HepG2 (cell line): ENCODE results near the gene TTBK1. TPM values are rescaled to one million over a fixed set of nuclear protein-coding genes. Genes with fewer than 3 reads are reported as not detected.

Experiments
- BRD4 ChIP-seq: sonication (generic); formaldehyde crosslinking; IDR thresholded peaks from 2 replicates; pipeline ENCODE4 v1.4.0; 2020; ENCODE audit warnings: missing genetic modification reagents
- HHEX ChIP-seq: IDR thresholded peaks from 2 replicates; pipeline ENCODE4 v1.6.1; 2016; ENCODE audit warnings: control low read depth
- HNF4G ChIP-seq, 2 experiments: sonication (generic) in 1 of 2; formaldehyde crosslinking in 1 of 2; IDR thresholded peaks; 2 replicates each; pipeline versions ENCODE4 v1.4.0 to v1.6.1; 2011 to 2020; ENCODE audit warnings: borderline replicate concordance in 2 of 2, low read depth in 2 of 2, mild to moderate bottlenecking in 2 of 2, low read length in 1 of 2, missing genetic modification reagents in 1 of 2, moderate library complexity in 1 of 2
- RAD21 ChIP-seq: fragments of 450-650 bp; formaldehyde crosslinking; IDR thresholded peaks from 2 replicates; pipeline ENCODE4 v1.5.0; 2020; ENCODE audit warnings: mild to moderate bottlenecking
- RFXANK ChIP-seq: IDR thresholded peaks from 2 replicates; pipeline ENCODE4 v1.6.1; 2016
- RFXAP ChIP-seq: sonication (generic); formaldehyde crosslinking; IDR thresholded peaks from 2 replicates; pipeline ENCODE4 v1.4.0; 2020; ENCODE audit warnings: missing genetic modification reagents, borderline replicate concordance
- SMAD1 ChIP-seq: sonication (generic); formaldehyde crosslinking; IDR thresholded peaks from 2 replicates; pipeline ENCODE4 v1.4.0; 2020; ENCODE audit warnings: missing genetic modification reagents, low read depth, mild to moderate bottlenecking, borderline replicate concordance
- SMARCC2 ChIP-seq: fragments of 450-650 bp; IDR thresholded peaks from 2 replicates; pipeline ENCODE4 v1.6.1; 2017; ENCODE audit warnings: antibody characterized with exemption, mild to moderate bottlenecking
- TOPORS ChIP-seq: sonication (generic); formaldehyde crosslinking; IDR thresholded peaks from 2 replicates; pipeline ENCODE4 v1.8.0; 2023; ENCODE audit warnings: mild to moderate bottlenecking, missing genetic modification reagents
- XBP1 ChIP-seq: sonication (generic); formaldehyde crosslinking; IDR thresholded peaks from 2 replicates; pipeline ENCODE4 v1.5.0; 2020; ENCODE audit warnings: missing genetic modification reagents
- ZBTB46 ChIP-seq: sonication (generic); formaldehyde crosslinking; IDR thresholded peaks from 2 replicates; pipeline ENCODE4 v1.4.0; 2020; ENCODE audit warnings: mild to moderate bottlenecking, missing genetic modification reagents, borderline replicate concordance
- ZNF232 ChIP-seq: sonication (generic); formaldehyde crosslinking; IDR thresholded peaks from 2 replicates; pipeline ENCODE4 v1.4.0; 2020; ENCODE audit warnings: missing genetic modification reagents, borderline replicate concordance
- ZNF280D ChIP-seq: sonication (generic); formaldehyde crosslinking; IDR thresholded peaks from 2 replicates; pipeline ENCODE4 v1.5.1; 2020; ENCODE audit warnings: mild to moderate bottlenecking, missing genetic modification reagents
- ZNF446 ChIP-seq: sonication (generic); formaldehyde crosslinking; IDR thresholded peaks from 2 replicates; pipeline ENCODE4 v1.5.0; 2020; ENCODE audit warnings: mild to moderate bottlenecking, missing genetic modification reagents
- ZNF589 ChIP-seq: sonication (generic); formaldehyde crosslinking; conservative IDR thresholded peaks from 2 replicates; pipeline ENCODE4 v1.8.0; 2022; ENCODE audit warnings: mild to moderate bottlenecking, moderate library complexity, missing genetic modification reagents
- ZNF776 ChIP-seq: sonication (generic); formaldehyde crosslinking; IDR thresholded peaks from 2 replicates; pipeline ENCODE4 v1.4.0; 2020; ENCODE audit warnings: mild to moderate bottlenecking, missing genetic modification reagents
- ZNF883 ChIP-seq: sonication (generic); formaldehyde crosslinking; IDR thresholded peaks from 2 replicates; pipeline ENCODE4 v1.5.1; 2020; ENCODE audit warnings: mild to moderate bottlenecking, missing genetic modification reagents; ENCODE audit errors: not compliant biosample characterization
- polyA plus RNA-seq, 8 experiments: library from polyadenylated mRNA; depleted of rRNA in 3 of 8; stranded (reverse) in 7 of 8; unstranded in 1 of 8; fragments of >200 nt; fragmentation: Illumina TruSeq in 4 of 8; extraction: Trizol in 4 of 8; gene quantifications; 2 replicates each; pipeline versions ENCODE4 v1.2.1 to v1.2.3, GENCODE V29; 2011 to 2016; ENCODE audit warnings: low read depth in 4 of 8, missing spikeins in 1 of 8, mixed read lengths in 1 of 8; ENCODE audit not compliant: insufficient read depth in 1 of 8
- total RNA-seq, 5 experiments: library from RNA; depleted of rRNA; stranded (reverse); fragments of >200 nt; fragmentation: Illumina TruSeq; extraction: Trizol; gene quantifications; 2 replicates each; pipeline ENCODE4 v1.2.3, GENCODE V29; 2016; ENCODE audit warnings: low read depth in 1 of 5
- TF ChIP-seq, protein P1 (sequence below): sonication (generic); formaldehyde crosslinking; IDR thresholded peaks from 2 replicates; pipeline ENCODE4 v1.8.0; 2022; ENCODE audit warnings: missing genetic modification reagents, mild to moderate bottlenecking, moderate library complexity, borderline replicate concordance
- TF ChIP-seq, protein P2 (sequence below): sonication (generic); formaldehyde crosslinking; IDR thresholded peaks from 2 replicates; pipeline ENCODE4 v1.8.0; 2022; ENCODE audit warnings: missing genetic modification reagents, low read depth, mild to moderate bottlenecking, borderline replicate concordance

The TTBK1 gene
- total and polyA plus RNA-seq, 2 of the 13 experiments (the other 11 are each of a cell fraction or from before 2014, with no cell fraction given), result 0.24 to 0.33 TPM

DNA sequence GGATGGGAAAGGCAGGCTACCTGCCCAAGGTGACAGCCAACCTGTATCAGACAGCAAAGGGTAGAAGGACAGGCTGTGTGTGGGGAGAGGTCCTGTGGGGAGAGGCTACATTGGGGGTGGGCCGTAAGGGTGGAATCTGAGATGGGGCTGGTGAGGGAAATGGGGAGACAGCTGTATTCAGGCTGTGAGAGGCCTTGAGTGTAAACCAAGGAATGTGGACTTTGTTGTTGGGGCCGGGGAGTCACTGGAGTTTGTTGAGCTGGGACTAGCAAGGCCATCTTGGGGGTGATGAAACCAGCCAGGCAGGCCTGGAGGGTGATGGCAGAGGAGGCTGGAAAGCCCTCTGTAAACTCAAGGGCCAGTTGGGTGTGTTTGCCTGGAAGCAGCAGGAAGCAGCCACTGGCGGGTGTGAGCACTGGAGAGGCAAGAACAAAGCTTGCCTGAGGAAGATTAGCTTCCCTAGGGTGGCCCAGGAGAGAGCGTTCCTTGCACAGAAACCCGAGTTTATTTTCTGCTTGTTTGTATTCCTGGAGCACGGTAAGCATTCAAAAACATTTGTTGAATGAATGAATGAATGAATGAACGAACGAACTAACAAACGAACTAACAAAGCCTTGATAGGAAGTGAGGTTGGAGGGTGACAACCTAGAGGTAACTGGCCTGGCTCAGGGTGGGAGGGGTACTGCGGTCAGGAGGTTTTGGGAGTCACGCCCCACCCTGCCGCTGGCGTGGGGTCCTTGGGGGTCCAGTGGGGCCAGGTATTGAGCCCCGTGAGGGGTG lies 18.9 kb downstream of the TTBK1 start (continued):
- TF ChIP-seq, protein P1, sequence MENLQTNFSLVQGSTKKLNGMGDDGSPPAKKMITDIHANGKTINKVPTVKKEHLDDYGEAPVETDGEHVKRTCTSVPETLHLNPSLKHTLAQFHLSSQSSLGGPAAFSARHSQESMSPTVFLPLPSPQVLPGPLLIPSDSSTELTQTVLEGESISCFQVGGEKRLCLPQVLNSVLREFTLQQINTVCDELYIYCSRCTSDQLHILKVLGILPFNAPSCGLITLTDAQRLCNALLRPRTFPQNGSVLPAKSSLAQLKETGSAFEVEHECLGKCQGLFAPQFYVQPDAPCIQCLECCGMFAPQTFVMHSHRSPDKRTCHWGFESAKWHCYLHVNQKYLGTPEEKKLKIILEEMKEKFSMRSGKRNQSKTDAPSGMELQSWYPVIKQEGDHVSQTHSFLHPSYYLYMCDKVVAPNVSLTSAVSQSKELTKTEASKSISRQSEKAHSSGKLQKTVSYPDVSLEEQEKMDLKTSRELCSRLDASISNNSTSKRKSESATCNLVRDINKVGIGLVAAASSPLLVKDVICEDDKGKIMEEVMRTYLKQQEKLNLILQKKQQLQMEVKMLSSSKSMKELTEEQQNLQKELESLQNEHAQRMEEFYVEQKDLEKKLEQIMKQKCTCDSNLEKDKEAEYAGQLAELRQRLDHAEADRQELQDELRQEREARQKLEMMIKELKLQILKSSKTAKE (CRISPR knock-in tag), result no peak
- TF ChIP-seq, protein P2, sequence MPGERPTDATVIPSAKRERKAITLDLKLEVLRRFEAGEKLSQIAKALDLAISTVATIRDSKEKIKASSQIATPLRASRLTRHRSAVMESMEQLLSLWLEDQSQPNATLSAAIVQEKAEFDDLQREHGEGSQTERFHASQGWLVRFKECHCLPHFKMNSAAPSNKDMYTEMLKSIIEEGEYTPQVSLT (CRISPR knock-in tag), result no peak
- TF ChIP-seq ZNF232 (CRISPR knock-in tag) (no peak), ZNF776 (no peak), ZNF446 (CRISPR knock-in tag) (no peak), ZNF280D (CRISPR knock-in tag) (no peak), ZBTB46 (CRISPR knock-in tag) (no peak), RFXANK (CRISPR knock-in tag) (no peak), XBP1 (CRISPR knock-in tag) (no peak), TOPORS (CRISPR knock-in tag) (no peak), RAD21 (CRISPR knock-in tag) (no peak), RFXAP (CRISPR knock-in tag) (no peak), SMARCC2 (no peak), BRD4 (CRISPR knock-in tag) (no peak), ZNF589 (no peak), HNF4G (IDR thresholded peaks at IDR 0.05; ENCODE audit: borderline replicate concordance, low read depth, low read length) (peak; percentile 50; the same call in 1 of the 2 replicates), HNF4G (CRISPR knock-in tag; IDR thresholded peaks at IDR 0.05; ENCODE audit: borderline replicate concordance, low read depth) (no peak), SMAD1 (CRISPR knock-in tag) (no peak), ZNF883 (CRISPR knock-in tag) (no peak), HHEX (CRISPR knock-in tag) (no peak)
